Prostate gland (tissue), 2 donors: ENCODE data around the gene IPCEF1. TPM values are rescaled to one million over a fixed set of nuclear protein-coding genes. Genes with fewer than 3 reads are reported as not detected.

ENCODE experiments used
- DNase-seq: peaks from one replicate; pipeline ENCODE4 v3.0.0-alpha.2; 2019; ENCODE audit warnings: low spot score
- H3K27ac ChIP-seq, 2 donors: fragments of 200-600 bp; sonication (generic); 2 replicates each; pipeline ENCODE4 v1.5.1; 2017 to 2019
- H3K27me3 ChIP-seq: fragments of 200-600 bp; sonication (generic); replicated peaks from 2 replicates; pipeline ENCODE4 v1.5.1; 2019; ENCODE audit not compliant: insufficient read depth
- H3K36me3 ChIP-seq, 2 donors: fragments of 200-600 bp; sonication (generic); 1 replicate in 1 of 2; 2 replicates in 1 of 2; pipeline versions ENCODE4 v1.5.1 to v1.8.1; 2017 to 2019
- H3K4me1 ChIP-seq: fragments of 200-600 bp; sonication (generic); replicated peaks from 2 replicates; pipeline ENCODE4 v1.5.1; 2019
- H3K4me3 ChIP-seq, 2 donors: fragments of 200-600 bp; sonication (generic); 2 replicates each; pipeline ENCODE4 v1.5.1; 2017 to 2019
- H3K9me3 ChIP-seq: fragments of 200-600 bp; sonication (generic); 2 replicates; pipeline ENCODE4 v1.5.1; 2017
- CTCF ChIP-seq, 4 experiments: fragments of 200-600 bp in 2 of 4; fragments of 450-650 bp in 2 of 4; sonication (generic) in 2 of 4; IDR thresholded peaks; 1 replicate in 3 of 4; 2 replicates in 1 of 4; pipeline ENCODE4 v1.5.1; 2016 to 2019; ENCODE audit warnings: antibody characterized with exemption in 4 of 4, mild to moderate bottlenecking in 2 of 4, moderate library complexity in 2 of 4
- POLR2A ChIP-seq: fragments of 450-650 bp; IDR thresholded peaks from one replicate; pipeline ENCODE4 v1.6.1; 2016; ENCODE audit warnings: antibody characterized with exemption, mild to moderate bottlenecking
- POLR2AphosphoS5 ChIP-seq: sonication (generic); formaldehyde crosslinking; IDR thresholded peaks from one replicate; pipeline ENCODE4 v1.6.1; 2017; ENCODE audit warnings: antibody characterized with exemption
- WGBS: methylation state at CpG from one replicate; pipeline ENCODE4 v1.1.5; 2018; 5-methylcytosine and 5-hydroxymethylcytosine counted together
- intact Hi-C: fragments of 100-400 bp; cut with DNase I; formaldehyde crosslinking; loops from one replicate; pipeline ENCODE4 v1.14.2; 2022
- total RNA-seq, 2 donors: library from RNA; depleted of rRNA; stranded (reverse); fragments of >200 nt; gene quantifications; one replicate each; pipeline ENCODE4 v1.1.0, GENCODE V29; 2016

The IPCEF1 gene
- total RNA-seq, 2 donors from 2014 or later: 1.0 to 6.1 TPM

- H3K27me3 ChIP-seq: no peaks in the 10 kb centered on the region
- no peak overlapping the region for H3K27ac ChIP-seq
- H3K36me3 ChIP-seq: no peaks in the 10 kb centered on the region
- 54% methylated on average over 6 of the region's 6 CpGs for WGBS
- intact Hi-C loops: no loop called here
- no peak overlapping the region for H3K4me3 ChIP-seq
- TF ChIP-seq POLR2A: no peak
- TF ChIP-seq POLR2AphosphoS5: no peak
- TF ChIP-seq CTCF (IDR thresholded peaks at IDR 0.05): no peak
- no peak for DNase-seq
- H3K9me3 ChIP-seq: no peaks in the 10 kb centered on the region
- no peaks in the 10 kb centered on the region for H3K4me1 ChIP-seq
Observed at GRCh38 chr6:154218301-154218700, 138.3 kb downstream of the IPCEF1 start.

GRCh38 chr6:154213782-154214181 is 142.8 kb downstream of the IPCEF1 start:
- H3K9me3 ChIP-seq: no peaks in the 10 kb centered on the region
- no peaks in the 10 kb centered on the region for H3K4me1 ChIP-seq
- intact Hi-C loops: no loop called here
- 94% methylated on average over 3 of the region's 3 CpGs for WGBS
- H3K36me3 ChIP-seq: no peaks in the 10 kb centered on the region
- DNase-seq: no peak
- no peaks in the 10 kb centered on the region for H3K27me3 ChIP-seq
- TF ChIP-seq POLR2A: no peak
- no peak for TF ChIP-seq POLR2AphosphoS5
- no peak for TF ChIP-seq CTCF (IDR thresholded peaks at IDR 0.05)
- H3K27ac ChIP-seq: no peak overlapping the region
- H3K4me3 ChIP-seq: no peak overlapping the region

GRCh38 chr6:154210678-154211077 is 145.9 kb downstream of the IPCEF1 start:
- intact Hi-C loops: no loop called here
- Histone ChIP-seq H3K36me3 (no peaks in the 10 kb centered on the region), H3K4me3 (no peak overlapping the region), H3K9me3 (no peaks in the 10 kb centered on the region), H3K27ac (no peak overlapping the region), H3K4me1 (no peaks in the 10 kb centered on the region), H3K27me3 (no peaks in the 10 kb centered on the region)
- TF ChIP-seq POLR2A: no peak
- TF ChIP-seq CTCF (IDR thresholded peaks at IDR 0.05): no peak
- no peak for TF ChIP-seq POLR2AphosphoS5
- no peak for DNase-seq

- WGBS: 65% methylated on average over 3 of the region's 3 CpGs
- Histone ChIP-seq H3K9me3 (no peaks in the 10 kb centered on the region), H3K36me3 (no peaks in the 10 kb centered on the region), H3K4me3 (no peak overlapping the region), H3K27ac (no peak overlapping the region), H3K27me3 (no peaks in the 10 kb centered on the region), H3K4me1 (no peaks in the 10 kb centered on the region)
- intact Hi-C loops: no loop called here
- TF ChIP-seq CTCF (IDR thresholded peaks at IDR 0.05) (no peak), POLR2A (no peak), POLR2AphosphoS5 (no peak)
- no peak for DNase-seq
Observed at GRCh38 chr6:154209555-154209954, 147.0 kb downstream of the IPCEF1 start.

GRCh38 chr6:154206996-154207395 is 149.6 kb downstream of the IPCEF1 start:
- TF ChIP-seq POLR2A (no peak), CTCF (IDR thresholded peaks at IDR 0.05) (no peak)
- Histone ChIP-seq H3K27ac (no peak overlapping the region), H3K4me3 (no peak overlapping the region), H3K9me3 (no peaks in the 10 kb centered on the region), H3K27me3 (no peaks in the 10 kb centered on the region), H3K4me1 (no peaks in the 10 kb centered on the region), H3K36me3 (no peaks in the 10 kb centered on the region)
- intact Hi-C loops: no loop called here
- WGBS: 68% methylated on average over 4 of the region's 4 CpGs
- DNase-seq: no peak
